PC-3 (cell line): Measurements from ENCODE around the gene SUV39H1. TPM values are rescaled to one million over a fixed set of nuclear protein-coding genes. Genes with fewer than 3 reads are reported as not detected.
A peak's percentile ranks its signal among the peaks of the same experiment; 100 is the strongest.

Experiments
- ATAC-seq: fragments of 200-7000 bp; cut with Tn5 transposase; 2 replicates; pipeline ENCODE4 v1.9.1; 2020; ENCODE audit warnings: mild to moderate bottlenecking, moderate library complexity
- BruUV-seq: library from RNA; stranded (reverse); fragments of 400-500 nt; replicated peaks from 2 replicates; lab custom pipeline; 2021; lab: Mats Ljungman, UMichigan
- CTCF ChIA-PET: fragments of 300-600 bp; sonication (Branson Sonifier 250); formaldehyde crosslinking; loops from one replicate; lab custom pipeline; 2022; ENCODE audit warnings: antibody characterized with exemption; lab: Charles Lee
- POLR2A ChIA-PET: fragments of 300-600 bp; sonication (Branson Sonifier 250); formaldehyde crosslinking; loops from one replicate; lab custom pipeline; 2022; ENCODE audit warnings: antibody characterized with exemption; ENCODE audit not compliant: unreplicated experiment; lab: Charles Lee
- DNase-seq: peaks from one replicate; pipeline ENCODE4 v3.0.0-alpha.2; 2015
- H2AFZ ChIP-seq: fragments of 300-600 bp; sonication (generic); 2 replicates; pipeline ENCODE4 v1.6.0; 2016; ENCODE audit warnings: antibody characterized with exemption, low read length
- H3F3A ChIP-seq: fragments of 300-600 bp; sonication (generic); one replicate; pipeline ENCODE4 v1.6.0; 2017; ENCODE audit warnings: antibody characterized with exemption, low read length, control low read depth, mild to moderate bottlenecking; ENCODE audit not compliant: unreplicated experiment
- H3K27ac ChIP-seq: fragments of 300-600 bp; sonication (generic); 2 replicates; pipeline ENCODE4 v1.5.1; 2016; ENCODE audit warnings: mild to moderate bottlenecking, low read length
- H3K27me3 ChIP-seq: fragments of 300-600 bp; sonication (generic); 2 replicates; pipeline ENCODE4 v1.6.1; 2016; ENCODE audit warnings: low read length, mixed read lengths
- H3K36me3 ChIP-seq: fragments of 300-600 bp; sonication (generic); 2 replicates; pipeline ENCODE4 v1.6.1; 2016; ENCODE audit warnings: low read depth, mixed run types, low read length, mixed read lengths
- H3K4me1 ChIP-seq: fragments of 300-600 bp; sonication (generic); 2 replicates; pipeline ENCODE4 v1.5.1; 2016; ENCODE audit warnings: low read length; ENCODE audit not compliant: insufficient read depth
- H3K4me2 ChIP-seq: fragments of 300-600 bp; sonication (generic); 2 replicates; pipeline ENCODE4 v1.6.0; 2016; ENCODE audit warnings: low read length
- H3K4me3 ChIP-seq: fragments of 300-600 bp; sonication (generic); 2 replicates; pipeline ENCODE4 v1.5.1; 2016; ENCODE audit warnings: mild to moderate bottlenecking, low read length, mixed read lengths
- H3K79me2 ChIP-seq: fragments of 300-600 bp; sonication (generic); 2 replicates; pipeline ENCODE4 v1.6.1; 2017; ENCODE audit warnings: low read length, mixed read lengths
- H3K9ac ChIP-seq: fragments of 300-600 bp; sonication (generic); 2 replicates; pipeline ENCODE4 v1.6.0; 2016; ENCODE audit warnings: mild to moderate bottlenecking, low read length
- H3K9me2 ChIP-seq: fragments of 300-600 bp; sonication (generic); replicated peaks from 2 replicates; pipeline ENCODE4 v1.6.1; 2016; ENCODE audit warnings: mixed run types, low read length, mixed read lengths
- H3K9me3 ChIP-seq: fragments of 300-600 bp; sonication (generic); 2 replicates; pipeline ENCODE4 v1.6.1; 2016; ENCODE audit warnings: low read length, mixed read lengths
- H4K20me1 ChIP-seq: fragments of 300-600 bp; sonication (generic); 2 replicates; pipeline ENCODE4 v1.6.1; 2016; ENCODE audit warnings: low read length, mixed read lengths
- CTCF ChIP-seq: fragments of 300-600 bp; sonication (generic); conservative IDR thresholded peaks from 2 replicates; pipeline ENCODE4 v1.5.1; 2017; ENCODE audit warnings: antibody characterized with exemption, low read depth, mild to moderate bottlenecking, low read length
- EZH2 ChIP-seq: fragments of 300-600 bp; sonication (generic); IDR thresholded peaks from one replicate; pipeline ENCODE4 v1.6.1; 2017; ENCODE audit warnings: antibody characterized with exemption, mild to moderate bottlenecking, low read length; ENCODE audit not compliant: unreplicated experiment
- EZH2phosphoT487 ChIP-seq: fragments of 300-600 bp; sonication (generic); IDR thresholded peaks from 2 replicates; pipeline ENCODE4 v1.6.1; 2018; ENCODE audit warnings: mild to moderate bottlenecking, antibody characterized with exemption, low read length, borderline replicate concordance
- intact Hi-C: fragments of 100-400 bp; cut with micrococcal nuclease; formaldehyde crosslinking; loops from 2 replicates; pipeline ENCODE4 v1.9.0; 2023
- total RNA-seq: library from RNA; depleted of rRNA; stranded (reverse); fragments of >200 nt; gene quantifications from 2 replicates; pipeline ENCODE4 v1.2.3, GENCODE V29; 2014

SUV39H1 gene
- total RNA-seq, 1 experiment from 2014 or later: 22.3 TPM

GRCh38 chrX:48715876-48716502 is 19.5 kb downstream of the SUV39H1 start:
- DNase-seq: peak; percentile 32

GRCh38 chrX:48719958-48720357 is 23.4 kb downstream of the SUV39H1 start:
- ChIA-PET POLR2A (no interaction called here), CTCF (no interaction called here)
- ATAC-seq (no peak), DNase-seq (no peak)
- no peak overlapping the region for H3K27ac ChIP-seq
- no TSS peak for BruUV-seq
- H3K27me3 ChIP-seq: no peaks in the 10 kb centered on the region
- H3K9ac ChIP-seq: no peak overlapping the region
- no peak overlapping the region for H3K4me3 ChIP-seq
- no peaks in the 10 kb centered on the region for H3F3A ChIP-seq
- H2AFZ ChIP-seq: no peak overlapping the region
- no peaks in the 10 kb centered on the region for H3K36me3 ChIP-seq
- no peaks in the 10 kb centered on the region for H3K79me2 ChIP-seq
- H4K20me1 ChIP-seq: no peaks in the 10 kb centered on the region
- intact Hi-C loops: no loop called here
- no peak overlapping the region for H3K4me2 ChIP-seq
- TF ChIP-seq EZH2: no peak
- no peak for TF ChIP-seq CTCF
- TF ChIP-seq EZH2phosphoT487: no peak
- no peaks in the 10 kb centered on the region for H3K9me3 ChIP-seq
- H3K4me1 ChIP-seq: peaks cover 13% of the 10 kb centered on the region; the same call in 1 of the 2 replicates
- H3K9me2 ChIP-seq: no peaks in the 10 kb centered on the region

More at GRCh38 chrX:48715876-48716502, 19.5 kb downstream of the SUV39H1 start:
- Histone ChIP-seq H3K27me3 (no peaks in the 10 kb centered on the region), H3K79me2 (no peaks in the 10 kb centered on the region), H3K4me1 (peaks cover 17% of the 10 kb centered on the region; the same call in 1 of the 2 replicates), H3K9me2 (no peaks in the 10 kb centered on the region), H3K4me3 (no peak overlapping the region), H3K4me2 (0 out of 2 replicates have a peak overlapping the region, but pooled peaks have one; percentile 15), H3K36me3 (no peaks in the 10 kb centered on the region), H3K27ac (peak overlapping the region; percentile 37; the same call in 1 of the 2 replicates), H4K20me1 (no peaks in the 10 kb centered on the region), H3K9me3 (no peaks in the 10 kb centered on the region), H3K9ac (no peak overlapping the region), H2AFZ (no peak overlapping the region), H3F3A (no peaks in the 10 kb centered on the region)
- intact Hi-C loops: no loop called here
- no TSS peak for BruUV-seq
- ATAC-seq: peak; percentile 40; the same call in 1 of the 2 replicates
- ChIA-PET CTCF (no interaction called here), POLR2A (interaction anchor here (0.6 kb wide), 1 partner anchor 385 kb away, joined by 5 read pairs; no protein-coding TSS in a partner anchor)
- TF ChIP-seq EZH2phosphoT487 (no peak), EZH2 (no peak), CTCF (no peak)

- no peak for DNase-seq
- no peak overlapping the region for H3K9ac ChIP-seq
- H2AFZ ChIP-seq: no peak overlapping the region
- H3K4me1 ChIP-seq: peaks cover 5% of the 10 kb centered on the region; the same call in 1 of the 2 replicates
- no peaks in the 10 kb centered on the region for H3F3A ChIP-seq
- H3K9me3 ChIP-seq: no peaks in the 10 kb centered on the region
- no peak for ATAC-seq
- H3K4me2 ChIP-seq: no peak overlapping the region
- intact Hi-C loops: no loop called here
- no TSS peak for BruUV-seq
- CTCF ChIA-PET: no interaction called here
- H3K4me3 ChIP-seq: no peak overlapping the region
- H3K79me2 ChIP-seq: no peaks in the 10 kb centered on the region
- TF ChIP-seq EZH2 (no peak), CTCF (no peak)
- POLR2A ChIA-PET: no interaction called here
- no peaks in the 10 kb centered on the region for H3K9me2 ChIP-seq
- no peaks in the 10 kb centered on the region for H4K20me1 ChIP-seq
- no peaks in the 10 kb centered on the region for H3K36me3 ChIP-seq
- H3K27me3 ChIP-seq: no peaks in the 10 kb centered on the region
- H3K27ac ChIP-seq: no peak overlapping the region
These were observed 24.2 kb downstream of the SUV39H1 start for GRCh38 chrX:48720577-48721250.
